ENCODE measurements around the gene GTPBP1. TPM values are rescaled to one million over a fixed set of nuclear protein-coding genes. Genes with fewer than 3 reads are reported as not detected.

GTPBP1 gene
- total and polyA plus RNA-seq, 2 of the 13 experiments (the other 11 are each of a cell fraction or from before 2014, with no cell fraction given), result 22.3 to 27.0 TPM

GRCh38 chr22:38656256-38657044, 49.3 kb upstream of the GTPBP1 start, which contains the start of the genes CBY1 and FAM227A (continued):
- TF ChIP-seq MBNL3 (CRISPR knock-in tag; conservative IDR thresholded peaks at IDR 0.05) (no peak), KLF13 (CRISPR knock-in tag; IDR thresholded peaks at IDR 0.05) (no peak), MTF2 (CRISPR knock-in tag; IDR thresholded peaks at IDR 0.05; ENCODE audit: borderline replicate concordance) (no peak), ZSCAN30 (CRISPR knock-in tag; IDR thresholded peaks at IDR 0.05) (no peak), ZNF333 (CRISPR knock-in tag; IDR thresholded peaks at IDR 0.05; ENCODE audit: borderline replicate concordance) (no peak), NFKB2 (CRISPR knock-in tag; IDR thresholded peaks at IDR 0.05; ENCODE audit: borderline replicate concordance) (peak; percentile 53; the same call in 1 of the 2 replicates), PITX1 (CRISPR knock-in tag; IDR thresholded peaks at IDR 0.05) (peak; percentile 51; the same call in 1 of the 2 replicates), KDM5B (CRISPR knock-in tag; IDR thresholded peaks at IDR 0.05; ENCODE audit: borderline replicate concordance) (no peak), ZNF282 (IDR thresholded peaks at IDR 0.05; ENCODE audit: partially characterized antibody) (no peak), ZNF281 (CRISPR knock-in tag; IDR thresholded peaks at IDR 0.05; ENCODE audit: borderline replicate concordance) (no peak), NFRKB (IDR thresholded peaks at IDR 0.05) (no peak), ISX (CRISPR knock-in tag; conservative IDR thresholded peaks at IDR 0.05) (no peak), ZNF460 (CRISPR knock-in tag; IDR thresholded peaks at IDR 0.05; ENCODE audit: borderline replicate concordance) (no peak)
- TF ChIP-seq, protein P1, sequence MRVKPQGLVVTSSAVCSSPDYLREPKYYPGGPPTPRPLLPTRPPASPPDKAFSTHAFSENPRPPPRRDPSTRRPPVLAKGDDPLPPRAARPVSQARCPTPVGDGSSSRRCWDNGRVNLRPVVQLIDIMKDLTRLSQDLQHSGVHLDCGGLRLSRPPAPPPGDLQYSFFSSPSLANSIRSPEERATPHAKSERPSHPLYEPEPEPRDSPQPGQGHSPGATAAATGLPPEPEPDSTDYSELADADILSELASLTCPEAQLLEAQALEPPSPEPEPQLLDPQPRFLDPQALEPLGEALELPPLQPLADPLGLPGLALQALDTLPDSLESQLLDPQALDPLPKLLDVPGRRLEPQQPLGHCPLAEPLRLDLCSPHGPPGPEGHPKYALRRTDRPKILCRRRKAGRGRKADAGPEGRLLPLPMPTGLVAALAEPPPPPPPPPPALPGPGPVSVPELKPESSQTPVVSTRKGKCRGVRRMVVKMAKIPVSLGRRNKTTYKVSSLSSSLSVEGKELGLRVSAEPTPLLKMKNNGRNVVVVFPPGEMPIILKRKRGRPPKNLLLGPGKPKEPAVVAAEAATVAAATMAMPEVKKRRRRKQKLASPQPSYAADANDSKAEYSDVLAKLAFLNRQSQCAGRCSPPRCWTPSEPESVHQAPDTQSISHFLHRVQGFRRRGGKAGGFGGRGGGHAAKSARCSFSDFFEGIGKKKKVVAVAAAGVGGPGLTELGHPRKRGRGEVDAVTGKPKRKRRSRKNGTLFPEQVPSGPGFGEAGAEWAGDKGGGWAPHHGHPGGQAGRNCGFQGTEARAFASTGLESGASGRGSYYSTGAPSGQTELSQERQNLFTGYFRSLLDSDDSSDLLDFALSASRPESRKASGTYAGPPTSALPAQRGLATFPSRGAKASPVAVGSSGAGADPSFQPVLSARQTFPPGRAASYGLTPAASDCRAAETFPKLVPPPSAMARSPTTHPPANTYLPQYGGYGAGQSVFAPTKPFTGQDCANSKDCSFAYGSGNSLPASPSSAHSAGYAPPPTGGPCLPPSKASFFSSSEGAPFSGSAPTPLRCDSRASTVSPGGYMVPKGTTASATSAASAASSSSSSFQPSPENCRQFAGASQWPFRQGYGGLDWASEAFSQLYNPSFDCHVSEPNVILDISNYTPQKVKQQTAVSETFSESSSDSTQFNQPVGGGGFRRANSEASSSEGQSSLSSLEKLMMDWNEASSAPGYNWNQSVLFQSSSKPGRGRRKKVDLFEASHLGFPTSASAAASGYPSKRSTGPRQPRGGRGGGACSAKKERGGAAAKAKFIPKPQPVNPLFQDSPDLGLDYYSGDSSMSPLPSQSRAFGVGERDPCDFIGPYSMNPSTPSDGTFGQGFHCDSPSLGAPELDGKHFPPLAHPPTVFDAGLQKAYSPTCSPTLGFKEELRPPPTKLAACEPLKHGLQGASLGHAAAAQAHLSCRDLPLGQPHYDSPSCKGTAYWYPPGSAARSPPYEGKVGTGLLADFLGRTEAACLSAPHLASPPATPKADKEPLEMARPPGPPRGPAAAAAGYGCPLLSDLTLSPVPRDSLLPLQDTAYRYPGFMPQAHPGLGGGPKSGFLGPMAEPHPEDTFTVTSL (CRISPR knock-in tag; IDR thresholded peaks at IDR 0.05; ENCODE audit: borderline replicate concordance), result peak; percentile 55; the same call in 1 of the 2 replicates
- TF ChIP-seq, protein P2, sequence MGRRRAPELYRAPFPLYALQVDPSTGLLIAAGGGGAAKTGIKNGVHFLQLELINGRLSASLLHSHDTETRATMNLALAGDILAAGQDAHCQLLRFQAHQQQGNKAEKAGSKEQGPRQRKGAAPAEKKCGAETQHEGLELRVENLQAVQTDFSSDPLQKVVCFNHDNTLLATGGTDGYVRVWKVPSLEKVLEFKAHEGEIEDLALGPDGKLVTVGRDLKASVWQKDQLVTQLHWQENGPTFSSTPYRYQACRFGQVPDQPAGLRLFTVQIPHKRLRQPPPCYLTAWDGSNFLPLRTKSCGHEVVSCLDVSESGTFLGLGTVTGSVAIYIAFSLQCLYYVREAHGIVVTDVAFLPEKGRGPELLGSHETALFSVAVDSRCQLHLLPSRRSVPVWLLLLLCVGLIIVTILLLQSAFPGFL (CRISPR knock-in tag; IDR thresholded peaks at IDR 0.05), result no peak
- TF ChIP-seq, protein P3, sequence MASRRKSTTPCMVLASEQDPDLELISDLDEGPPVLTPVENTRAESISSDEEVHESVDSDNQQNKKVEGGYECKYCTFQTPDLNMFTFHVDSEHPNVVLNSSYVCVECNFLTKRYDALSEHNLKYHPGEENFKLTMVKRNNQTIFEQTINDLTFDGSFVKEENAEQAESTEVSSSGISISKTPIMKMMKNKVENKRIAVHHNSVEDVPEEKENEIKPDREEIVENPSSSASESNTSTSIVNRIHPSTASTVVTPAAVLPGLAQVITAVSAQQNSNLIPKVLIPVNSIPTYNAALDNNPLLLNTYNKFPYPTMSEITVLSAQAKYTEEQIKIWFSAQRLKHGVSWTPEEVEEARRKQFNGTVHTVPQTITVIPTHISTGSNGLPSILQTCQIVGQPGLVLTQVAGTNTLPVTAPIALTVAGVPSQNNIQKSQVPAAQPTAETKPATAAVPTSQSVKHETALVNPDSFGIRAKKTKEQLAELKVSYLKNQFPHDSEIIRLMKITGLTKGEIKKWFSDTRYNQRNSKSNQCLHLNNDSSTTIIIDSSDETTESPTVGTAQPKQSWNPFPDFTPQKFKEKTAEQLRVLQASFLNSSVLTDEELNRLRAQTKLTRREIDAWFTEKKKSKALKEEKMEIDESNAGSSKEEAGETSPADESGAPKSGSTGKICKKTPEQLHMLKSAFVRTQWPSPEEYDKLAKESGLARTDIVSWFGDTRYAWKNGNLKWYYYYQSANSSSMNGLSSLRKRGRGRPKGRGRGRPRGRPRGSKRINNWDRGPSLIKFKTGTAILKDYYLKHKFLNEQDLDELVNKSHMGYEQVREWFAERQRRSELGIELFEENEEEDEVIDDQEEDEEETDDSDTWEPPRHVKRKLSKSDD (CRISPR knock-in tag; IDR thresholded peaks at IDR 0.05; ENCODE audit: low read depth), result no peak
